ENCODE data around the gene ADARB1.

Gene ADARB1

DNA sequence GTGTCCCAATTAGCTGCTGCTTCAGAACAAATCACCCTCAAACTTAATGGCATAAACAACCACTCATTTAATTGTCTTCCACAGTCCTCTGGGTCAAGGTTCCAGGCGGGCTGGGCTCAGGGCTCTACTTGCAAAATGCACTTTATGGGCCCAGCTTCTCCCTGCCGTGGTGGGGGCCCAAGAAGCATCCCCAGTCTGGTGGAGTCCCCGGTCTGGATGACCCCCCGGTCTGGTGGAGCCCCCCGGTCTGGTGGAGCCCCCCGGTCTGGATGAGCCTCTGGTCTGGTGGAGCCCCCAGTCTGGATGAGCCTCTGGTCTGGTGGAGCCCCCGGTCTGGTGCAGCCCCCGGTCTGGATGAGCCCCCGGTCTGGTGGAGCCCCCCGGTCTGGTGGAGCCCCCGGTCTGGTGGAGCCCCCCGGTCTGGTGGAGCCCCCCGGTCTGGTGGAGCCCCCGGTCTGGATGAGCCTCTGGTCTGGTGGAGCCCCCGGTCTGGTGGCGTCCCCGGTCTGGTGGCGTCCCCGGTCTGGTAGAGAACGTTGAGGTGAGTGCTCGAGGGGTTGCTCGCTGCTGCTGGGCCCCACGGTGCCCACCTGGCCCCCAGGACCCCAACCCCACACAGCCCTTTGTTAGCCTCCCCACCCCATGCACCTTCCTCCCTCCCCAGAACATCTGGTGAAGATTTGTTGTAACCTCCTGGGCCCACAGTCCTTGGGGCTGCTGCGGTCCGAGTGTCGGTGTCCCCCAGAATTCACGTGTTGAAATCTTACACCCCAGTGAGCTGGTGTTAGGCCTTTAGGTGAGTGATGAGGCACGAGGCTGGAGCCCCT, 179.5 kb downstream of the ADARB1 start:
- H3K4me1 ChIP-seq (ENCODE audit: control insufficient read depth, insufficient read depth, low read length), result no peaks in the 10 kb centered on the region
- no peak overlapping the region for H3K4me3 ChIP-seq (ENCODE audit: low read depth, low read length)
- H3K27ac ChIP-seq (ENCODE audit: extremely low read depth, low read depth, low read length), result no peak overlapping the region
- ChIA-PET CTCF (no interaction called here), POLR2A (interaction anchor here (0.6 kb wide), 1 partner anchor 34 kb away, joined by 3 read pairs; the partner anchor contains the start of gene POFUT2)
- no peaks in the 10 kb centered on the region for H3K9me3 ChIP-seq (ENCODE audit: control insufficient read depth, insufficient read depth, low read depth, low read length)
- no peak for TF ChIP-seq ZNF423 (tag by site-specific recombination; IDR thresholded peaks at IDR 0.05)
- no peak for TF ChIP-seq ZFP3 (tag by site-specific recombination; IDR thresholded peaks at IDR 0.05; ENCODE audit: low read depth)
- no peak for TF ChIP-seq ZNF23 (tag by site-specific recombination; IDR thresholded peaks at IDR 0.05; ENCODE audit: borderline replicate concordance)
- no peak for TF ChIP-seq GLIS1 (tag by site-specific recombination; IDR thresholded peaks at IDR 0.05)
- no peak for TF ChIP-seq ZNF157 (tag by site-specific recombination; IDR thresholded peaks at IDR 0.05)
- TF ChIP-seq, protein P1, sequence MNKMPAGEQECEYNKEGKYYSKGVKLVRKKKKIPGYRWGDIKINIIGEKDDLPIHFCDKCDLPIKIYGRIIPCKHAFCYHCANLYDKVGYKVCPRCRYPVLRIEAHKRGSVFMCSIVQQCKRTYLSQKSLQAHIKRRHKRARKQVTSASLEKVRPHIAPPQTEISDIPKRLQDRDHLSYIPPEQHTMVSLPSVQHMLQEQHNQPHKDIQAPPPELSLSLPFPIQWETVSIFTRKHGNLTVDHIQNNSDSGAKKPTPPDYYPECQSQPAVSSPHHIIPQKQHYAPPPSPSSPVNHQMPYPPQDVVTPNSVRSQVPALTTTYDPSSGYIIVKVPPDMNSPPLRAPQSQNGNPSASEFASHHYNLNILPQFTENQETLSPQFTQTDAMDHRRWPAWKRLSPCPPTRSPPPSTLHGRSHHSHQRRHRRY (tag by site-specific recombination; IDR thresholded peaks at IDR 0.05), result no peak
- TF ChIP-seq ZBTB6 (tag by site-specific recombination; IDR thresholded peaks at IDR 0.05), result no peak
- TF ChIP-seq EGR2 (tag by site-specific recombination; IDR thresholded peaks at IDR 0.05; ENCODE audit: low read depth), result no peak
- no peak for TF ChIP-seq ZNF140 (tag by site-specific recombination; IDR thresholded peaks at IDR 0.05)
- no peak for TF ChIP-seq ZNF654 (tag by site-specific recombination; IDR thresholded peaks at IDR 0.05; ENCODE audit: low read depth)
- no peak for TF ChIP-seq ZNF266 (tag by site-specific recombination; IDR thresholded peaks at IDR 0.05; ENCODE audit: low read depth)
- no peaks in the 10 kb centered on the region for H3K36me3 ChIP-seq (ENCODE audit: control insufficient read depth in 2 of 2, insufficient read depth in 1 of 2, low read length in 2 of 2)

DNA sequence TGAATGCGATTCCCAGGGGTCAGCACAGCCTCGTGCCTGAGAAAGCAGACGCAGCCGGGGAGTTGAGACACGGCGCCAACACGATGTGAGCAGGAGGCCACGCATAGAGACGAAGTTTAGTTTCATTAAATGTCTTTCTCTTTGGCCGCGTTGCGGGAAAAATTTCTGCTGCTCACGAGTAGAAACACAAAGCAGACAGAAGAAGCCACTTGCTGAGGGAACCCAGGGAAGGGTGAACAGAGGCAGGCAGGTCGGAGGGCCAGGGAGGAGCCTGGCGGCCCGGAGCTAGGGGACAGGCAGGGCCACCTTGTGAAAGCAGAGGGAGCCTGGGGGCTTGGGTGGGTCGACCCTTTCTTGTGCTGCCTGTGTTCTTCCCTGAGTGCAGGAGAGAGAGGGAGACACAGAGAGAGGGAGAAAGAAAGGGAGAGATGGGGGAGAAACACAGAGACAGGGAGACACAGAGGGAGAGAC, 180.1 kb downstream of the ADARB1 start:
- H3K36me3 ChIP-seq (ENCODE audit: control insufficient read depth in 2 of 2, insufficient read depth in 1 of 2, low read length in 2 of 2), result no peaks in the 10 kb centered on the region
- H3K4me3 ChIP-seq (ENCODE audit: low read depth, low read length), result no peak overlapping the region
- no peaks in the 10 kb centered on the region for H3K9me3 ChIP-seq (ENCODE audit: control insufficient read depth, insufficient read depth, low read depth, low read length)
- H3K27ac ChIP-seq (ENCODE audit: extremely low read depth, low read depth, low read length), result no peak overlapping the region
- no peak for TF ChIP-seq YY1 (tag by site-specific recombination; IDR thresholded peaks at IDR 0.05)
- TF ChIP-seq ZNF768 (tag by site-specific recombination; IDR thresholded peaks at IDR 0.05), result no peak
- no peak for TF ChIP-seq ZNF140 (tag by site-specific recombination; IDR thresholded peaks at IDR 0.05)
- no peak for TF ChIP-seq BCL11A (tag by site-specific recombination; IDR thresholded peaks at IDR 0.05; ENCODE audit: low read depth)
- no peak for TF ChIP-seq ZNF324 (tag by site-specific recombination; IDR thresholded peaks at IDR 0.05)
- no peak for TF ChIP-seq ZFP41 (tag by site-specific recombination; IDR thresholded peaks at IDR 0.05; ENCODE audit: borderline replicate concordance)
- TF ChIP-seq ZNF335 (tag by site-specific recombination; conservative IDR thresholded peaks at IDR 0.05), result no peak
- TF ChIP-seq WT1 (tag by site-specific recombination; IDR thresholded peaks at IDR 0.05), result no peak
- TF ChIP-seq ZNF423 (tag by site-specific recombination; IDR thresholded peaks at IDR 0.05), result no peak
- TF ChIP-seq ZBTB7A (tag by site-specific recombination; IDR thresholded peaks at IDR 0.05; ENCODE audit: low read depth), result no peak
- TF ChIP-seq ZNF433 (tag by site-specific recombination; IDR thresholded peaks at IDR 0.05; ENCODE audit: low read depth), result no peak
- no peak for TF ChIP-seq MZF1 (tag by site-specific recombination; IDR thresholded peaks at IDR 0.05; ENCODE audit: borderline replicate concordance)
- TF ChIP-seq, protein P2, sequence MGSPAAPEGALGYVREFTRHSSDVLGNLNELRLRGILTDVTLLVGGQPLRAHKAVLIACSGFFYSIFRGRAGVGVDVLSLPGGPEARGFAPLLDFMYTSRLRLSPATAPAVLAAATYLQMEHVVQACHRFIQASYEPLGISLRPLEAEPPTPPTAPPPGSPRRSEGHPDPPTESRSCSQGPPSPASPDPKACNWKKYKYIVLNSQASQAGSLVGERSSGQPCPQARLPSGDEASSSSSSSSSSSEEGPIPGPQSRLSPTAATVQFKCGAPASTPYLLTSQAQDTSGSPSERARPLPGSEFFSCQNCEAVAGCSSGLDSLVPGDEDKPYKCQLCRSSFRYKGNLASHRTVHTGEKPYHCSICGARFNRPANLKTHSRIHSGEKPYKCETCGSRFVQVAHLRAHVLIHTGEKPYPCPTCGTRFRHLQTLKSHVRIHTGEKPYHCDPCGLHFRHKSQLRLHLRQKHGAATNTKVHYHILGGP (tag by site-specific recombination; IDR thresholded peaks at IDR 0.05), result no peak
- no peak for TF ChIP-seq ZFP69B (tag by site-specific recombination; IDR thresholded peaks at IDR 0.05)
- no peak for TF ChIP-seq KLF10 (tag by site-specific recombination; IDR thresholded peaks at IDR 0.05)
- TF ChIP-seq ZNF366 (tag by site-specific recombination; conservative IDR thresholded peaks at IDR 0.05), result no peak
- POLR2A ChIA-PET, result interaction anchor here (0.6 kb wide), 1 partner anchor 33 kb away, joined by 3 read pairs; the partner anchor contains the start of gene POFUT2
- H3K4me1 ChIP-seq (ENCODE audit: control insufficient read depth, insufficient read depth, low read length), result no peaks in the 10 kb centered on the region
- CTCF ChIA-PET, result interaction anchor here (0.6 kb wide), 1 partner anchor 184 kb away, joined by 3 read pairs; no protein-coding TSS in a partner anchor
